HG03066 (cell line): ENCODE results near the gene DEPP1.

ENCODE experiments used
- ATAC-seq: cut with Tn5 transposase; IDR thresholded peaks from one replicate; pipeline ENCODE4 v1.9.1; 2021; ENCODE audit warnings: low read depth; ENCODE audit not compliant: unreplicated experiment

Gene DEPP1

DNA sequence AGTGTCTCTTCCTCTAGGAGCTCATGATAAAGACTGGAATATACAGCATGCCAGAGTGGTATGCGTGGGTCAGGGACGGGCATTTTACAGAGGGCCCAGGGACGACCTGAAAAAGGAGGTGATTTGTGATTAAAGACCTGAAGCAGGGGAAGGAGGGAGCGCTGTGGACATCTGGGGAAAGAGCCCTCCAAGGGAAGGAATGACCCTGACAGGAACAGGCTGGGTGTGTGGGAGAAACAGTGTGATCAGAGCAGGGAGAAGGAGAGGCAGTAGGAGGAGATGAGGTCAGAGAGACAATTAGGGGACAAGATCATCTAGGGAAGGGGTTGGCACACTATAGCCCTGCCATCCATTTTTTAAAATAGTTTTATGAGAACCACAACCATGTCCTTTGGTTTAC, 22.4 kb downstream of the DEPP1 start:
- ATAC-seq = no peak

GRCh38 chr10:44955413-44956070, 23.1 kb downstream of the DEPP1 start:
- no peak for ATAC-seq

DNA sequence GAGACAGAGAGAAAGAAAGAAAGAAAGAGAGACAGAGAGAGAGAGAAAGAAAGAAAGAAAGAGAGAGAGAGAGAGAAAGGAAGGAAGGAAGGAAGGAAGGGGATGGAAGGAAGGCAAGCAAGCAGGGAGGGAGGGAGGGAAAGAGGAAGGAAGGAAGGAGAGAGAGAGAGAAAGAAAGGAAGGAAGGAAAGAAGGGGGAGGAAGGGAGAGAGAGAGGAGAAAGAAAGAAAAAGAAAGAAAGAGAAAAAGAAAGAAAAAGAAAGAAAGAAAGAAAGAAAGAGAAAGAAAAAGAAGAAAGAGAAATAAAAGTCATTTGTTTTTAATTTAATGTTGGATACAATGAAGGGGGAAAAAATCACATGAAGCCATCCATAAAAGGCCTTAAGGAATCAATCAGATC, 23.6 kb downstream of the DEPP1 start:
- no peak for ATAC-seq

GRCh38 chr10:44954042-44954441, 24.6 kb downstream of the DEPP1 start:
- no peak for ATAC-seq

GRCh38 chr10:44952779-44953231, 25.8 kb downstream of the DEPP1 start:
- no peak for ATAC-seq

GRCh38 chr10:44951576-44952226, 26.9 kb downstream of the DEPP1 start:
- ATAC-seq = no peak

- no peak for ATAC-seq
These were observed 28.0 kb downstream of the DEPP1 start for GRCh38 chr10:44950326-44951225.

DNA sequence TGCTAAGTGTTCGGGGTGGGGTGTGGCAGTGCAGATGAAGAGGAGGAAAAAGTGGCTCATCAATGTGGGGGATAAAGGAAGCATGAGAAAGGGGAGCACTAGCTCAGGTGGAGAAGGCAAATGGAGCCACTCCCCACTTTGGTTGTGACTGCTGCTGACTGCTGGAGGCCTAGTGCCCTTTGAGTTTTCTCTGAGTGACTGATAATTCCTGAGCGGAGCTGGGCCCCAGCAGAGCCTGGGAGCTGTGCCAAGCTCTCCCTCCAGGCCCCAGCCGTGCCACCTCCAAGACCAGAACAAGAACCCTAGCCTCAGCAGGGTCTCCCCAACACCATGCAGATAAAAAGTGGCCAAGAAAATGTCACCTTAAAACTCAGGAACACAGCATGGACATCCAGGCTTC, 28.7 kb downstream of the DEPP1 start:
- ATAC-seq = no peak

DNA sequence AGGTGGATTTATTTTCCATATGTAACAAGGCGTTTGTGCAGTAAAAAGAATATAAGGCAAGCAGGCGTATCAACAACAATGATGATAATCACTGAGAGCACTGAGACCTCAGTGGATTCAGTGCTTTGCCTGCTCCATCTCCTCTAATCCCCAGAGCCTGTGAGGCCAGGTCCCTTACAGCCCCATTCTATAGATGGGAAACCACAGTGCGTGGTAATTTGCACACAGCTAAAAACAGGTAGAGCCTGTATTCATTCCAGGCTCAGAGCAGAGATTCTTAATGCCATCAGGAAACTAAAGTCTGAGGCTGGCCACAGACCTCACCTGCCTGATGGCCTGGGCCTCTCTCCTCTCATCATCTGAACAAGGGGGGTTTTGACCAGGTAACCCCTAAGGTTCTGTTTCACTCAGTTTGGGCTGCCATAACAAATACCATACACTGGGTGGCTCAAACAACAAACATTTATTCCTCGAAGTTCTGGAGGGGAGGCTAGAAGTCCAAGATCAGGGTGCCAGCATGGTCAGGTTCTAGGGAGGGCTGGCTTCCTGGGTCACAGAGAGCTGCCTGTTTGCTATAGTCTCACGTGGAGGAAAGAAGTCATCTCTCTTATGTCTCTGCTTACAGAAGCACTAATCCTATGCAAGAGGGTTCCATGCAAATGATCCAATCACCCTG, 29.3 kb downstream of the DEPP1 start:
- ATAC-seq = no peak

DNA sequence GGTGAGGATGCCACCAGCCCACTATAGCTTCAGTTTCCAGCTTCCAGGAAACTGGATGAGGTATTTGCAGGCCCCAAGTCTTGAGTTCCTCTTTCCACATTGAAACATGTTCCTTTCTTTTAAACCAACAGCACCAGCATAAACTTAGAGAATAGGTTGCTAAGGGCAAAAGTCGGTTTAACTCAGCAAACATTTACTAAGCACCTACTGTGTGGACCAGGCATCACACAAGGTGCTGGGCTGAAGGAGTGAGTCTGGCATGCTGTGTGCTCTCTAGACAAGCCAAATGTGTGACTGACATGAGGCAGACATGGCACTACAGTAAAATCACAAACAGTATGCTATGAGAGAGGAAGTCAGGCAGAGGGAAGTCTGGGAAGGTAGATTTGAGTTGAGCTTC, 30.0 kb downstream of the DEPP1 start:
- ATAC-seq = no peak

GRCh38 chr10:44947371-44948152, 31.0 kb downstream of the DEPP1 start:
- peak; percentile 52 for ATAC-seq

DNA sequence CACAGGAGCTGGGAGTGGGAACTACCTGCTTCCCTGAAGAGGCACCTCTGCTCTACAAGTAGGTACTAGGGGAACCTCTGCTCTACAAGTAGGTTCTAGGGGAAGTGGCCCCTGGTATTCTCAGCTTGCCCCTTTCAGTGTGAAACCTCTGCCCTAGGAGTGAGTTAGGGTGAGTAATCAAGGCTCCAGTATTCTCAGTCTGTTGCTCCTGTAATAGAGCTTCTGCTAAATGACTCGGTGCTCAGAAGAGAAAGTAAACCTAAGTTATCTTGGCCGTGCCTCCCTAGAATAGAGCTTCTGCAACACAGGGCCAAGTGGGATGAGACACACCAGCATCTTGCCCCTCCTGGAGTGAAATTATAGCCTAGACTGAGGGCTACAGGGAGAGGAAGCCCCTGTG, 32.4 kb downstream of the DEPP1 start:
- ATAC-seq = no peak

DNA sequence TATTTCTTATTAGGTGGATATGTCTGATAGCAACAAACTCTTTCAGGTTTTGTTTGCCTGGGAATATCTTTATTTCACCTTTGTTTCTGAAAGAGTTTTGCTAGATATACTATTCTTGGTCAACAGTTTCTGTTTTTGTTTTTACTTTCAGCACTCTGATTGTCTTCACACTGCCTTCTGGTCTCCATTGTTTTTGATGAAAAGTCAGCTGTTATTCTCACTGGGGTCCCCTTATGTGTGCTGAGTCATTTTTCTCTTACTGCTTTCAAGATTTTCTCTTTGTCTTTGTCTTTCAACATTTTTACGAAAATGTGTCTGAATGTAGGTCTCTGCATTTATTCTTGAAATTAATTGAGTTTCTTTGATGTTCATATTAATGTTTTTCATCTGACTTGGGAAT, 34.3 kb downstream of the DEPP1 start:
- ATAC-seq = no peak

GRCh38 chr10:44939691-44940401, 38.8 kb downstream of the DEPP1 start:
- ATAC-seq = no peak

- no peak for ATAC-seq
These were observed 39.7 kb downstream of the DEPP1 start for GRCh38 chr10:44938956-44939355.

DNA sequence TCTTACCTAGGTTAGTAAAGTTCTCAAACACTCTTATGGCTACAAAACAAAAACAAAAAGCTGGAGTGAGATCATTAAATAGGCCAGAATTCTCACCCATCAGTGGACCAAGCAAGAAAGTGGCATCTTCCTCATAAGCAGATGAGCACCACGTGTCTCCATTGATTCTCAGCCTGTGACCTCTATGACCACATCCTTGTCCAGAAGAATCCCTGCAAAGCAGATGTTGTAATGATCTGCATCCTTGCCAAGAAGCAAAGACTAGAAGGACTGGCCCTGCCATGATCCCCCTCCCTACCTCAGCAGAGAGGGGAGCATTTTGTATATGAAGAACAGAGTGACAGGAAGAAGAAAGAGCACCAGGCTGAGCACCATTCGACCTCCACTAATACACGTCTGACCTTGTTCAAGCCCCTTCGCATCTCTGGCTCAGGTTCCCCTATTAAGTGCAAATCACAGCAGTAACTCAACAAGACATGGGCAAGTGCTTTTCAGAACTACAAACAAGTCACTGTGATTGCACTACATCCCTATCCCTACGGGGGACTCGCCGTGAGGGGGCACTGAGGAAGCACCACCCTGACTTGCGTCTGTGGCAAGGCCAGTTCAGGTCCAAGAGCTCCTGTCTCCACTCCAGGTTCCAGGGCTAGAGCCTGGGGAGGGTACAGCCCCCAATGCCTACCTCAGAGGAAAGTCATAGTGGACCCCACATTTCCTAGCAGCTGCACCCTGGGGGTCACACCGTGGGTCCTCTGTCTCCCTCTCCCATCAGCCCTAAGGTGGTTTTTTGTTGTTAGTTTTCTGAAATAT, 41.2 kb downstream of the DEPP1 start:
- ATAC-seq = no peak

DNA sequence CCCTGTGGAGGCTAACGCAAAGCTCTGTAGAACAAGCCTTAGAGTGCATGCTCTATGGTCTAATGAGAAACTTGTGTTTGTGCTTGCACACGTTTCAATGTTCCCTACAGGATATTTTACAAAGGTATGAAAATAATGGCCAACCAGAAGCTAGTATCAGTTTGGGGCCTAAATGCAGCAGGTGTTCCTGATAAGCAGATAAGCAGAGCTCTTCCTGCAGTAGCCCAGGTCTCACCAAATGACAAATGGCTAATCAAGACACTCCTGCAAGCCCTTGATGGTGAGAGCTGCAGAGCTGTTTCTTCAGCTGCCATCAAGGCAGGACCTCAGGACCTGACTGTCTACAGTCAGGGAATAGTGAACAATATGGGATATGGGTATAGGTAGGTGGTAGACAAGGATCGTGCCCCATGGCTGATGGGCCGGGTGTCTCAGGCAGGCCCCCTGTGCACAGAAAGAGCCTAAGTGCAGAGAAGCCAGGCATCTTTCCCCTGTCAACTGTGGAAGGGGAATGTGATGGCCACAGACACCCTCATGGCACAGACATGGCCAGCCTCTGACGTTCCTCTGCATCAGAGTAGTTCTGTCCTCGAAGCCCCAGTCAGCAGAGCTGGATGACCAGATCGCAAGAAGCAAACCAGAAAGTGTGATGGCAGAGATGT, 42.2 kb downstream of the DEPP1 start:
- no peak for ATAC-seq

- no peak for ATAC-seq
These were observed 42.7 kb downstream of the DEPP1 start for GRCh38 chr10:44935966-44936295.
